ENCODE measurements around the gene PARP14.
A peak's percentile ranks its signal among the peaks of the same experiment; 100 is the strongest.
"Not testable (repeated sequence)": the region's sequence is repeated elsewhere in the genome, so short reads cannot be mapped to it uniquely, and the experiment has no call there.

The PARP14 gene

DNA sequence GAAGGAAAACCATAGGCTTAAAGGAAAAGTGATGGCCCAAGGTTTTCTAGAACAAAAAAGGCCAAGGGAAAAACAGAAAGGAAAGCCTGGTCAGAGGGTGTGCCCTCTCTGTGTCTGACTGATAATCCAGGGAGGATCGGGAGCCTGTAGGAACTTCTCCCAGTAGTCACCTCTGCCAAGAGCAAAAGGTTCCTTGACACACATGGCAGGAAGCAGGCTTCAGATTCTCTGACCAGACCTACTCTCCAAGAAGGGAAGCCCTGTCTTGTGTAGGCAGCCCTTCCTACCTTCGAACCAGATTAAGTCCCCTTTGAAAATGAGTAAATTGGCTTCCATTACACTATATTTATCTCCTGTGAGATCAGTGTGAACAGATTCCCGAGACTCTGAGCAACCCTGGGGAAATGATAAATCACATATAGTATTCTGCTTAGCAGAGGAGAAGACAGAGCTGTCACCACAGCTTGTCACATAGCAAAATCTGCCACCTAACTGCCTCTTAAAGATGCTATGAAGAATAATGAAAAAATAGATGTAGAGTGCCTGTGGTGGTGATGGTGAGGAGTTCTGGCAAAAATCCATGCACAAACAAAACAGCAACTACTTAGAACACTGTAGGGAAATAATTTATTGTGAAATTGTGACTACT lies 38.8 kb downstream of the PARP14 start:
- DNase-seq: no peak

DNA sequence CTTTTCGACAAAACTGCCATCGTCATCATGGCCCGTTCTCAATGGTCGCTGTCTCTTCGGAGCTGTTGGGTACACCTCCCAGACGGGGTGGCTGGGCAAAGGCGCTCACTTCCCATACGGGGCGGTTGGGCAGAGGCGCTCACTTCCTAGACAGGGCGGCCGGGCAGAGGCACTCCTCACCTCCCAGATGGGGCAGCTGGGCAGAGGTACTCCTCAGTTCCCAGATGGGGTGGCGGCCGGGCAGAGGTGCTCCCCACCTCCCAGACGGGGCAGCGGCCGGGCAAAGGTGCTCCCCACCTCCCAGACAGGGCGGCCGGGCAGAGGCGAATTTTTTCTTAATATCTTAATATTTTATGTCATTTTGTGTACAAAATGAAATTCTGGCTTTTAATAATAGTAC lies 44.5 kb downstream of the PARP14 start:
- DNase-seq: no peak

DNA sequence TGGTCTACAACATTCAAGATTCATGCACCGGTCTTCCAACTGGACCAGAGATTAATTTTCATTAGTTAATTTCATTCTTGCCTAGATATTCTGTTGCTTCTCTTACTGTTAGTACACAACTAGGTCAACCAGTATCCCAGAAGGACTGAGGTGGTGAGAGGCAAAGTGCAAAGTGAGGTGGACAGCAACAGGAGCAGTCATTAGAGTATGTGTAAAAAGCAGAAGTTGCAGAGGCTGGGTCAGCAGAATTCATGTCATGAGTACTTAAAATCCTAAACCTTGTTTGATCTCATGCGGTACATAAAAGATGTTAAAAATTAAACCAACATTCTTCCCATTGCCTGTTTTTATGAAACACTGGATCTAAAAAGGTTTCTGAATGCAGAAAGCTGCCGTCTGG lies 46.7 kb downstream of the PARP14 start:
- DNase-seq: no peak

DNA sequence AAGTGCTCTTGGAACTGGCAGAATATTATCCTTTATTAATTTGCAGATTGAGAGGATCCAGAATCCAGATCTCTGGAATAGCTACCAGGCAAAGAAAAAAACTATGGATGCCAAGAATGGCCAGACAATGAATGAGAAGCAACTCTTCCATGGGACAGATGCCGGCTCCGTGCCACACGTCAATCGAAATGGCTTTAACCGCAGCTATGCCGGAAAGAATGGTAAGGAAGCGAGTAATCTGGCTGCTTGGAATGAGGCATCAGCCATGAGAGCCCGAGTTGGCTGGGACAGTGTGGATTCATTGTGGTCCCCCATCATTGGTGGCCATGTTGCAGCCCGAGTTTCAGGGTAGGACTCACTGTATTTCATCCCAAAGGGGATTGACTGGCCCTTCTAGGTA lies 47.1 kb downstream of the PARP14 start:
- no peak for DNase-seq

DNA sequence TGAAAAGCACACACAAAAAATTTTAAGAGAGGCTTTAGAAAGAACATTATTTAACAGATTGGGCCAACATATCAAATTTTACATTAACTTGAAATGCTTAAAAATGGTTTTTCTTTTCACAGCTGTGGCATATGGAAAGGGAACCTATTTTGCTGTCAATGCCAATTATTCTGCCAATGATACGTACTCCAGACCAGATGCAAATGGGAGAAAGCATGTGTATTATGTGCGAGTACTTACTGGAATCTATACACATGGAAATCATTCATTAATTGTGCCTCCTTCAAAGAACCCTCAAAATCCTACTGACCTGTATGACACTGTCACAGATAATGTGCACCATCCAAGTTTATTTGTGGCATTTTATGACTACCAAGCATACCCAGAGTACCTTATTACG lies 47.5 kb downstream of the PARP14 start:
- no peak for DNase-seq

DNA sequence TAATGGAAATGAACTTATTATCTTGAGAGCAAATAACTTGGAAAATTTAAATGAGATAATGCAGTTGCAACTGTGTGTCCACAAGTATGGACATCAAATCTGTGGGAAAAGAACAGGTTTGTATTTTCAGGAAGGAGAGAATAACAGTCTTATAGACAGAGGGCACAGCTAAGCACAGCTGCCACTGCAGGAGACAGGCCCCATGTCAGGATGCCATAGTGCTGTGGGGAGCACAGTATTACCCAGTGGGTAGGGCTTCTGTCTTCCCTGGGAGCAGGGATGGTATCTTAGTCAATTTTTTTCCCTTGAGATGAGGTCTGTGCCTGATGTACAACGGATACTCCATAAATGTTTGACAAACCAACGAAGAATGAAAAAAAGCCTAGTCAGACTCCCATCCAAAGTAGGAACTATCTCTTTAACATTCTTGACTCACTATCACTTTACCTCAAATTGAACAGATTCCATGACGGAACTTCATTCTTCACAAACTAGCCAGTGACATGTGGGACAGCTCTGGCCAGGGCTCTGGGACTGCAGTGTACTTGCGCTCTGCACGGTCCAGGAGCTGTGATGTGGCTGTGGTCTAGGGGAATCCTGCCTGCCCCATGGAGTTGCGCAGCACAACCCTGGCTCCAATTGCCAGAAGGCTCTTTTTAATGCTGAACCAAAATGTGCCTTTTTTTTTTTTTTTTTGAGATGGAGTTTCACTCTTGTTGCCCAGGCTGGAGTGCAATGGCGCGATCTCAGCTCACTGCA lies 48.3 kb downstream of the PARP14 start:
- no peak for DNase-seq

DNA sequence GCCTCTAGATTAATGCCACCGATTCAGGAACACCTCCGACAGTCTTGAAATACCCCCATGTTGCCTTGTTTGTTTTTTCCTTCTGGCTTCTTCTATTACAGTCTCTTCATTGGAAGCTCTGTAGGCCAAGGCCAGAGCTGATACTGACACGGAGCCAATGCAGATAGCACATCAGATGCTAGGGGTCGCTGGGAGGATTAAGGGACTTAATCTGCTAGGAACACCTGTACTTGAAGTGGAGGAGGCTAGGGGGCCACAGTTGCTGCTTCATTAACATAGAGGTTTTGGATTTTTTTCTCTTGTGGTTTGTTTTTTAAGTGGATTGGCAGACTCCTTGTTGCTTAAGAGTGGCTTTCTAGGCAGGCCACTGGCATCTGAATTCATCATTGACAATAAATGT lies 49.6 kb downstream of the PARP14 start:
- DNase-seq: no peak

DNA sequence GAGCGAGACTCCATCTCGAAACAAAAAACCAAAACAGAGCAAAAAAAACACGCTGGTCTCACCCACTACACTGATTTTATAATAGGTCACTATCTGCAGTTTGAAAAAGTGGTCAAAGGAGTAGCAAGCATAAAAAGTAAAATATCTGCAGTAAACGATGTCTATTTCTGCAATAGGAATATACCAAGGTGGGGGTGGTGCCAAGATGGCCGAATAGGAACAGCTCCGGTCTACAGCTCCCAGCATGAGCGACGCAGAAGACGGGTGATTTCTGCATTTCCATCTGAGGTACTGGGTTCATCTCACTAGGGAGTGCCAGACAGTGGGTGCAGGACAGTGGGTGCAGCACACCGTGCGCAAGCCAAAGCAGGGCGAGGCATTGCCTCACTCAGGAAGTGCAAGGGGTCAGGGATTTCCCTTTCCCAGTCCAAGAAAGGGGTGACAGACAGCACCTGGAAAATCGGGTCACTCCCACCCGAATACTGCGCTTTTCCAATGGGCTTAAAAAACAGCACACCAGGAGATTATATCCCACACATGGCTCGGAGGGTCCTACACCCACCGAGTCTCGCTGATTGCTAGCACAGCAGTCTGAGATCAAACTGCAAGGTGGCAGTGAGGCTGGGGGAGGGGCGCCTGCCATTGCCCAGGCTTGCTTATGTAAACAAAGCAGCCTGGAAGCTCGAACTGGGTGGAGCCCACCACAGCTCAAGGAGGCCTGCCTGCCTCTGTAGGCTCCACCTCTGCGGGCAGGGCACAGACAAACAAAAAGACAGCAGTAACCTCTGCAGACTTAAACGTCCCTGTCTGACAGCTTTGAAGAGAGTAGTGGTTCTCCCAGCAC lies 52.3 kb downstream of the PARP14 start:
- not testable (repeated sequence) for DNase-seq

DNA sequence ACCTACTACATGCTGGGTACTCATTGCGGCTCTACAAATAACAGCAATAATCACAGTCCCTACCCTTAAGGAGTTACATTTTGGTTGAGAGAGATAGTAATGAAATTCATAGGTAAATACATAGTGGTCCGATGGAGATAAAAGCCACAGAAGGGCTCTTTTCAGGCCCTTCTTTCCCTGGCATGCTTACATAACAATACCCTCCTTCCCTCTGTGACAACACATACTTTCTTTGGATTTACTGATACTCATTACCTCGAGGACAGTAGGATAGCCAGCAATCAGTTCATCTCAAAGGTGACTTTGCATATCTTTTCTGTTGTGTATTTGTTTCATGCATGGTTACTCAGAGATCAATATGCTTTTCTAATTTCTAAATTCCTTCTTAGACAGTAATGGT lies 58.5 kb downstream of the PARP14 start:
- DNase-seq: no peak

DNA sequence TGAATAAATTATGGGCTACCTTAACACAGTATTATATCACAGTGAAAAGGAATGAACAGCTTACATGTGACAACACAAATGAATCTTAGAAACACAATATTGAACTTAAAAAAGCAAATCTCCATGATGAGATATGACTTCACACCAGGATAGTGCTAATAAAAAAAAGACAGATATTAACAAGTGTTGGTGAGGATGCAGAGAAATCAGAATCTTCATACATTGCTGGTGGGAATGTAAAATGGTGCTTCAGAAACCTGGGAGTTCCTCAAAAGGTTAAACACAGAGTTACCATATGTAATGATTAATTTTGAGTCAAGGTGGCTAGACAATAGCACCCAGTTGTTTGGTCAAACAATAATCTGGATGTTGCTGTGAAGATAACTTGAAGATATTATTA lies 61.6 kb downstream of the PARP14 start:
- DNase-seq: no peak

DNA sequence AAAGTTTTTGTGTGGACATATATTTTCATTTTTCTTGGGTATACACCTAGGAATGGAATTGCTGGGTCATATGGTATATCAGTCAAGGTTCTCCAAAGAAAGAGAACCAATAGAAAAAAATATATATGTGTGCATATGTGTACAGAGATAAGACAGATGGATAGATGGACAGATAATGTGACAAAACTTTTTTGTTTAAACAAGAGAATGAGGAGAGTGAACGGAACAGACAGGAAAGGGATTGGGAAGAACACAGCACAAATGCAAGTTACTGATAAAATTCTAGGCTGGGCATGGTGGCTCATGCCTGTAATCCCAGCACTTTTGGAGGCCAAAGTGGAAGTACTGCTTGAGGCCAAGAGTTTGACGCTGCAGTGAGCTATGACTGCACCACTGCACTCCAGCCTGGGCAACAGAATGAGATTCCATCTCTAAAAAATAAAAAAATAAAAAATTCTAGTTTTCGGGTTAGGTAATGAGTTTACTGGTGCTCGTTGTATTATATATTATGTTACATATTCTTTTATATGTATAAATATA lies 63.0 kb downstream of the PARP14 start:
- DNase-seq: no peak

DNA sequence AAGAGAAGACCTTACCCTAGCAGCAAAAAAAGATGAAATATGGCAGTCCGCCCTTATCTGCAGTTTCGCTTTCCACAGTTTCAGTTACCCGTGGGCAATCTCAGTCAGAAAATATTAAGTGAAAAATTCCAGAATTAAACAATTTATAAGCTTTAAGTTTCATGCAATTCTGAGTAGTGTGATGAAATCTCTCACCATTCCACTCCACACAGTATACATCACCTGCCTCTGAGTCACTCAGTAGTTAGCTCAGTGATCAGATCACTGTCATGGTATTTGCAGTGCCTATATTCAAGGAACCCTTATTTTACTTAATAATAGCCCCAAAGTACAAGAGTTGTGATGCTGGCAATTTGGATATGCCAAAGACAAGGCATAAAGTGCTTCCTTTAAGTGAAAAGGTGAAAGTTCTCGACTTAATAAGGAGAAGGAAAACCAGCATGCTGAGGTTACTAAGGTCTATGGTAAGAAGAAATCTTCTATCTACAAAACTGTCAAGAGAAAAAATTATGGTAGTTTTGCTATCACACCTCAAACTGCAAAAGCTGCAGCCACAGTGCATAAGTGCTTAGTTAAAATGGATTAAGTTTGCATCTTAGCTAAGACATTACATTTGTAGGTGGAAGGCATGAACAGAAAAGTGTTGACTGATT lies 64.9 kb downstream of the PARP14 start:
- DNase-seq: no peak

DNA sequence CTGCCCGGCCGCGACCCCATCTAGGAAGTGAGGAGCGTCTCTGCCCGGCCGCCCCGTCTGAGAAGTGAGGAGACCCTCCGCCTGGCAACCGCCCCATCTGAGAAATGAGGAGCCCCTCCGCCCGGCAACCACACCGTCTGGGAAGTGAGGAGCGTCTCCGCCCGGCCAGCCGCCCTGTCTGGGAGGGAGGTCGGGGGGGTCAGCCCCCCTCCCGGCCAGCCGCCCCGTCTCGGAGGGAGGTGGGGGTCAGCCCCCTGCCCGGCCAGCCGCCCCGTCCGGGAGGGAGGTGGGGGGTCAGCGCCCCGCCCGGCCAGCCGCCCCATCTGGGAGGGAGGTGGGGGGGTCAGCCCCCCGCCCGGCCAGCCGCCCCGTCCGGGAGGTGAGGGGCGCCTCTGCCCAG lies 66.7 kb downstream of the PARP14 start:
- DNase-seq: not testable (repeated sequence)

DNA sequence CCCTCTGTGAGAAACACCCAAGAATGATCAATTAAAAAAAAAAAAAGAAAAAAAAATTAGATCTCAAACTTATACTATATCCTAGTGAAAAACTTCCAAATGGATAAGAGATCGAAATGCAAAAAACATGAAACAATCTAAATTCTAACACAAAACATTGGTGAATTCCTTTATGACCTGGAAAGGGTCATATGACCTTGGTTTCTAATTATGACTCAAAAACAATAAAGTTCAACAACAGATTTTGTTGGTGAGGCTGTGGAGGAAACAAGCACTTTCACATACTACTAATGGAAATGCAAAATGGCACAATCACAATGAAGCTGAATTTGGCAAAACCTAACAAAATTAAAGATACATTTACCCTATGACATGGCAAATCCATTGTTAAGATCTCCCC lies 67.7 kb downstream of the PARP14 start:
- DNase-seq: no peak

DNA sequence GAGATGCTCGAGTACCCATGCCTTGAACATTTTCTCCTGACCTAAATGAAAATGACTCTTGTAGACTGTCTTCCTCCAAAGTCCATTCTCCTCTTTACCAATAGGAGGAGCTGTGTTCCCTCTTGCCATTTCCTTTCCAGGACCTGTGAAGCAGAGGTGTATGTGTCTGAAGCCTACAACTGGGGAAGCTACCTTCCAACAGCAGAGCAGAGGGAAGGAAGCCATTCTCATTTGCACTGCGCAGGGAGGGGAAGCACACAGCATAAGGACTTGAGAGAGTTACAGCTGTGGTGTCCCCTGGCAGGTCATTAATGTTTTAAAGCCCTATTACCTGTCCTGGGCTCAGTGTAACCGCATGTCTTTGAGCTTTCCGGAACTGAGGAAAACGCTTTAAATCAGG lies 74.3 kb downstream of the PARP14 start:
- peak; percentile 30 to 61 for DNase-seq

DNA sequence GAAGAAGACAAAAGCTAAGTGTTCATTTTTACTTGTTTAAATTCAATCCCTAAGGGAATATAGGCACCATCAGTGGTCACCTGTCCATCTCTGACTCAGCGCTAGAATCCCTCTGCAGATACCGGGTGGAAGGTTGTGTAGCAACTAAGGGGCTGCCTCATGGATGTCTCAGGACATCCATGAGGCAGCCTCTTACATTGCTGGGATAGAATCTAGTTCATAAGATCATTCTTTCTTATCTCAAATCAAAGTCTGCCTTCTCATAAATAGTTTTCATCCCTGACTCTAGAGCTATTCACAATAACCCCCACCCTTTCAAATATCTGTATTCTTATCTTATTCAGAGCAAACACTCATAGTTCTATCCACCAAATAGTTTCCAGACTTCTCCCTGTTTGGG lies 74.9 kb downstream of the PARP14 start:
- no peak for DNase-seq

DNA sequence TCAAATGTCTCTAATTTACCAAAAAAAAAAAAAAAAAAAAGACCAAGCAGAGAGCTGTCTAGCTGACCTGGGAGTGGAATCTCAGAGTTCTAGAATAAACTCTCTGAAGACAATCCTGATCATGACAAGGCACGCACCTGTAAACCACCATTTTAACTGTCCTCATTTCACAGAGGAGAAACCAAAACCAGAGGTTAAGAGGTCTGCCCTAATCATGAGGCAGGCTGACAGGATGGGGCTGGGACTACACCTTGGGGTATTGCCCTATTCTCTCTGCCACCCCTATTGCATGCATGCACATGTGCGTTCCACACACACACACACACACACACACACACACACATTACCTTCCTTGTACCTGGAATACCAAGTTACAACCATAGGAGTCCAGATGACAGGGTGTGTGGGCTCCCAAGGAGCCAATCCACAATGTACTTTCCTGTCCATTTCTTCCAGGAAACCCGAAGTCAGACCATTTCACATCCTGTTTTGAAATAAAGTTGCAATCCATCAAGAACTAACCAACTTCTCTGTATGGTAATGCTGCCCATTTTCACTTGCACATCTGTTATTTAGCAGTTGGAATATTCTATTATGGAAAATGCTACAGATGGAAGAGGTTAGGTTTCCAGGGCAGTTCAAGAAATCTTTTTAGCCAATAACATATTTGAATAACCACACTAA lies 78.4 kb downstream of the PARP14 start:
- DNase-seq: no peak

DNA sequence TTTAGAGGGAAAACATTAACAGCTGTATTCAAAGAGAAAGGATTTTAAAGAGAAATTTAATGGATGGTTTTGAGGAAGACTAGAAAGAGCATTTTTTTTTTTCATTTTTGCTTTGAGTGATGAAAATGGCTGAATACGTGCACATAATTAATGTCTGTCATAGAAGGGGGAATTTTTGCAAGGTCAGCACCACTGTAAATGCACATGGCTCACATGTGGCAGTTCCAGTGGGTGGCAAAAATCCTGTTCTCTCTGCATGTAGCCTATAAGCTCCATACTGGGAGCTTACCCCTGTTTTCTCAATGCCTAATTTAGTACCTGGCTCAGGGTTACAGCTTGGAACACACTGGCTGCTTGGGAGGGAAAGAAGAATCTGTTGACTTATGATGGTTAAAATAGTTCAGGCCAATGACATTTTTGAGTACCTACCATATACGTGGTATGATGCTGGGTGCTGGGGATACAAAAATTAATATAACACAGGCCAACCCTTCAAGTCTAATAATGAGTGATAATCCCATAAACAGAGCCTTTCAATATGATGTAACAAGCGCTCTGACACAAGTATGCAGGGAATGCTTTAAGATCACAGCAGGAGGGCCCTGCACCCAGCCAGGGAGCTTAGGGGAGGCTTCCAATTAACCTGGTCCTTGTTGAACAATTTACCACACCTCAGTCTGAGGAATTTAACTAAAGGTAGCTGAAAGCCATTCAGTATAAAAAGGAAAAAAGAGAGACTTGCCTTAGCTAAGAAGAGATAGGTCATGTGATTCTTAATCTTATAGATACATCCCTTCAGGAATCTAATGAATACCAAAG lies 80.0 kb downstream of the PARP14 start:
- no peak for DNase-seq

DNA sequence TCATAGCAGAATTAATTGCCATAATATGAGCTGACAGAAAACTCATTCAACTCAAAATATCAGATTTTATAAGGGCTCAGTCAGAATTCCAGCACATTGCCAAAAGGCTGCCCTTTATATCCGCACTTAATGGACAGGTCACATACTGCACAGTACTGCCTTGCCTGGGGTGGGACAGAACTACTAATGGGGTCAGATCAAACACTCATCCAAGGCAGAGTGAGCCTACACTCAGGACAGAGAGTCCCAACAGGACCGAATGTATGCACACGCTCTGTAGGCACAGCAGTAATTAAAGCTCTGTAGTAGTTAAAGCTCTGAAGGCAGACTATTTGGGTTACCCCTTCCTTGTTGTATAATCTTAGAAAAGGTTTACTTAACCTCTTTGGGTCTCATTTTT lies 85.8 kb downstream of the PARP14 start:
- DNase-seq: no peak

DNA sequence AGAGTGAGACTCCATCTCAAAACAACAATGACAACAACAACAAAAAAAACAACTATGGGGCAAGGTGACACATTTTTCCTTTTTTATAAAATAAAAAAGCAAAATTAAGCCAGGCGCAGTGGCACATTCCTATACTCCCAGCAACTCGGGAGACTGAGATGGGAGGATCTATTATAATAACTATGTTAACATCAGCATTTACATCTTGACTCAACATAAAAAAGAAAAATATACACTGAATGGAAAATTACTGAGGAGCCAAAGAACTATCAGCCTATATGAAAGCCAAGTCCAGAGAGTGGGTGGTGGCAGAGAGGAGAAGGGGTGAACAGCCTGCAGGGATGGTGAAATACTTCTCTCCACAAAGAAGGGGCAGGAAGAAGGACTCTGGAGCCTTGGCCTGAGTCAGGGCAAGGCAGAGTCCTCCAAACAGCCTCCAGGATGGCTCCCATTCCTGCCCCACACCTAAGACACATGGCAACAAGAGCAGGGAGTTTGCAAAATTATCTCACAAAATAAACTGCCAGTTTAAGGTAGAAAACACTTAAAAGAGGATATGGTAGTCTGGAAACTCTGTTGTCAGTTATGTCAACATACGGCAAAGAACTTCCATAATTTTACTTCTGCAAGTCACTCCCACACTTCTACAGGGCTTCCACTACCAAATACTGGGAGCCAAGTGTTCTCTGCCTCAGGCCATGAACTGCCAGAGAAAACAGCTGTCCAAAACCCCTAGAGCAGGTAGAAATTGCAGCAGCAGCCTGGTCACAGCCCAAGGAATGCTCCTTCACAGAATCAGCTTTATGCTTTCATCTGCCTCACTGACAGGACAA lies 87.1 kb downstream of the PARP14 start:
- DNase-seq: no peak

Data from CD4-positive, alpha-beta T cell treated with Interferon alpha-2 for 1 hour (primary cell).